Tibial nerve (tissue), 3 donors: ENCODE measurements around the gene PRDM13.

Experiments
- CTCF ChIP-seq, 5 experiments: fragments of 200-600 bp in 3 of 5; fragments of 450-650 bp in 2 of 5; sonication (generic) in 3 of 5; IDR thresholded peaks; one replicate each; pipeline ENCODE4 v1.5.1; 2016 to 2019; ENCODE audit warnings: antibody characterized with exemption in 5 of 5, mild to moderate bottlenecking in 3 of 5, moderate library complexity in 2 of 5
- POLR2A ChIP-seq, 2 donors: fragments of 450-650 bp; IDR thresholded peaks; one replicate each; pipeline ENCODE4 v1.6.1; 2017; ENCODE audit warnings: antibody characterized with exemption in 2 of 2, mild to moderate bottlenecking in 2 of 2, moderate library complexity in 2 of 2

- TF ChIP-seq CTCF (IDR thresholded peaks at IDR 0.05) (no peak), POLR2A (IDR thresholded peaks at IDR 0.05) (no peak)
Observed at GRCh38 chr6:99612551-99613408, 6.1 kb downstream of the PRDM13 start.
